Right lobe of liver (tissue), 6 donors: ENCODE measurements around the gene LYSMD1. TPM values are rescaled to one million over a fixed set of nuclear protein-coding genes. Genes with fewer than 3 reads are reported as not detected.

ENCODE experiments used
- ATAC-seq, 4 donors: fragments of 200-7000 bp; cut with Tn5 transposase; one replicate each; pipeline ENCODE4 v1.9.1; 2020; ENCODE audit warnings: mild to moderate bottlenecking in 4 of 4, moderate library complexity in 4 of 4
- DNase-seq, 3 donors: peaks; one replicate each; pipeline ENCODE4 v3.0.0-alpha.2; 2020
- H3K27ac ChIP-seq, 3 donors: fragments of 200-600 bp; one replicate each; pipeline ENCODE4 v1.8.0; 2022
- H3K27me3 ChIP-seq, 2 donors: fragments of 200-600 bp; one replicate each; pipeline ENCODE4 v1.8.0; 2022
- H3K36me3 ChIP-seq, 4 donors: fragments of 200-600 bp; sonication (generic) in 1 of 4; one replicate each; pipeline versions ENCODE4 v1.5.1 to v1.8.0; 2017 to 2022; ENCODE audit warnings: control low read depth in 1 of 4
- H3K4me1 ChIP-seq, 4 donors: fragments of 200-600 bp; sonication (generic) in 1 of 4; one replicate each; pipeline versions ENCODE4 v1.5.1 to v1.8.0; 2017 to 2022; ENCODE audit warnings: control low read depth in 1 of 4
- H3K4me3 ChIP-seq, 3 donors: fragments of 200-600 bp; one replicate each; pipeline ENCODE4 v1.8.0; 2022
- H3K9me3 ChIP-seq, 4 donors: fragments of 200-600 bp; sonication (generic) in 1 of 4; one replicate each; pipeline versions ENCODE4 v1.5.1 to v1.8.0; 2017 to 2022; ENCODE audit warnings: control low read depth in 1 of 4
- POLR2A ChIP-seq: fragments of 450-650 bp; IDR thresholded peaks from one replicate; pipeline ENCODE4 v1.6.1; 2017; ENCODE audit warnings: antibody characterized with exemption, mild to moderate bottlenecking
- WGBS: methylation state at CpG from one replicate; pipeline ENCODE4 v1.1.6; 2018; ENCODE audit warnings: low coverage, low lambda C conversion rate; ENCODE audit not compliant: insufficient coverage; ENCODE audit errors: missing lambda C conversion rate; 5-methylcytosine and 5-hydroxymethylcytosine counted together
- intact Hi-C, 2 donors: fragments of 100-400 bp; cut with DNase I; formaldehyde crosslinking; loops; one replicate each; pipeline versions ENCODE4 v1.11.2 to v1.14.1; 2022
- total RNA-seq, 6 experiments: library from RNA; depleted of rRNA in 2 of 6; stranded (reverse); fragments of >200 nt in 2 of 6; fragmentation: NEBNext Ultra II Directional in 3 of 6; extraction: Animal tissue kit (Norgen Biotek cat#: 25700) in 3 of 6; gene quantifications; one replicate each; pipeline versions ENCODE4 v1.1.0 to v1.2.4, GENCODE V29; 2016 to 2023
- TF ChIP-seq, protein P1 (sequence below), 4 donors: fragments of 200-600 bp in 3 of 4; fragments of 450-650 bp in 1 of 4; IDR thresholded peaks; one replicate each; pipeline versions ENCODE4 v1.5.1 to v1.8.0; 2016 to 2022; ENCODE audit warnings: antibody characterized with exemption in 4 of 4, mild to moderate bottlenecking in 2 of 4
- donor health status: DM: no; HTN: yes; CAD: no.
- donor health status: DM: no; HTN: no; CAD: no.
- donor health status: DM: no; HTN: no; CAD: no.
- donor health status: DM: no; HTN: yes; CAD: no.
- donor health status: DM: no; HTN: yes; CAD: no.

LYSMD1 gene
- total RNA-seq, 6 experiments from 2014 or later, result 2.7 to 6.4 (median 4.5) TPM

DNA sequence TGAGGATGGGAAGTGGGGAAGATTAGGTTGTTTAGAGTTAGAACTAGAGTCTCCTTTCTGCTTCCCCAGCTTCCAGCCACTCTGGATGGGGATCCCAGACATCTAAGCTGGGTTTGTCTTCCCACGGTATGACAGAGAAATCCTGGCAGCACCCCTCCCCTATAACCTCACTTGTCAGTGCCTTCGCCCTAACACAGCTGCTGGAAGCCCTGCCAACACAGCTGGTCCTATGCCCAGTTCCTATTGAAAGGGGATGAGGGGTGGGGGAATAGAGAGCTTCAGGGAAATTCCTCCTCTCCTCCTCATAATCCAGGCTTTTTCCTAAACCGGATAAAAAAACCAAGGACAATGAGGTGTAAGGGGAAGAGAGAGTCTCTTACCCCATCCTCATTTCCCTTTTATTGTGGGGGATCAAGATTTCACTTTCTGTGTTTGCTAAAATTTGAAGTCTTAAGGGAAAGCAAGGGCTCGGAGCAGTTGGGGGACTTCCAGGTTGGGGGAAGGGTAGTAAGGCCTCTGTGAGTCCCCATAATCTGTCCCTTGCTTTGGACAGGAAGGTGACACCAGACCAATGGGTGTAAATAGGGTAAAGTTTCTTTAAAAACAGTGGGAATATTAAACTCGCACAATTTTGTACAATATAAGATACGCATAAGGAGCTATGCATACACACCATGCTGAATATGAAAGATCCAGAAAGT lies 9.5 kb upstream of the LYSMD1 start:
- H3K36me3 ChIP-seq, result peaks cover 0 to 49% (median 14%) of the 10 kb centered on the region in 4 donors
- no peak overlapping the region for H3K27ac ChIP-seq

DNA sequence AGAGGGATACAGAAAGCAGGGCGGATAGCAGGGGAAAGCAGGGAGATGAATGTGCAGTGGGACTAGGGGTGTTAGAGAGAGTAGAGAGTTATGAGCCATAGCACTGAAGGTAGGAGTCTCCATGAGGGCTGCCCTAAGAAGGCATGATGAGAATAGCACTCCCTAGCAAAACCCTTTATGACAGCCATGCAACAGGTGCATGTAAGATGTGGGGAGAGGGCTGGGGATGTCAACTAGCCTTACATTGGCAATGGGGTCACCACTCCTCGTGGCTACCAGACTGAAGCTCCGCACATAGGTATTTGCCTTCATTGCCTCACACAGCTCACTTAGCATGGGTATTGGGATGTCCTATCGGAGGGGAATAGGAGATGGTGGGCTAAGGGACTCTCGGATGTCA lies 5.5 kb upstream of the LYSMD1 start:
- intact Hi-C loops, result no loop called here
- Histone ChIP-seq H3K36me3 (peaks cover 0 to 24% (median 5%) of the 10 kb centered on the region in 4 donors), H3K9me3 (no peaks in the 10 kb centered on the region), H3K27ac (no peak overlapping the region), H3K4me3 (no peak overlapping the region), H3K27me3 (no peaks in the 10 kb centered on the region), H3K4me1 (peaks cover 0 to 7% (median 3%) of the 10 kb centered on the region in 4 donors)
- WGBS, result 83% methylated on average over 1 of the region's 5 CpGs
- no peak for ATAC-seq
- TF ChIP-seq POLR2A, result no peak
- no peak for DNase-seq

More for the DNA sequence above, 9.5 kb upstream of the LYSMD1 start:
- intact Hi-C loops, result no loop called here
- 67% methylated on average over 5 of the region's 6 CpGs for WGBS
- no peak for ATAC-seq
- H3K27me3 ChIP-seq, result no peaks in the 10 kb centered on the region
- no peaks in the 10 kb centered on the region for H3K4me1 ChIP-seq
- no peak overlapping the region for H3K4me3 ChIP-seq
- H3K9me3 ChIP-seq, result no peaks in the 10 kb centered on the region
- TF ChIP-seq, protein P1, sequence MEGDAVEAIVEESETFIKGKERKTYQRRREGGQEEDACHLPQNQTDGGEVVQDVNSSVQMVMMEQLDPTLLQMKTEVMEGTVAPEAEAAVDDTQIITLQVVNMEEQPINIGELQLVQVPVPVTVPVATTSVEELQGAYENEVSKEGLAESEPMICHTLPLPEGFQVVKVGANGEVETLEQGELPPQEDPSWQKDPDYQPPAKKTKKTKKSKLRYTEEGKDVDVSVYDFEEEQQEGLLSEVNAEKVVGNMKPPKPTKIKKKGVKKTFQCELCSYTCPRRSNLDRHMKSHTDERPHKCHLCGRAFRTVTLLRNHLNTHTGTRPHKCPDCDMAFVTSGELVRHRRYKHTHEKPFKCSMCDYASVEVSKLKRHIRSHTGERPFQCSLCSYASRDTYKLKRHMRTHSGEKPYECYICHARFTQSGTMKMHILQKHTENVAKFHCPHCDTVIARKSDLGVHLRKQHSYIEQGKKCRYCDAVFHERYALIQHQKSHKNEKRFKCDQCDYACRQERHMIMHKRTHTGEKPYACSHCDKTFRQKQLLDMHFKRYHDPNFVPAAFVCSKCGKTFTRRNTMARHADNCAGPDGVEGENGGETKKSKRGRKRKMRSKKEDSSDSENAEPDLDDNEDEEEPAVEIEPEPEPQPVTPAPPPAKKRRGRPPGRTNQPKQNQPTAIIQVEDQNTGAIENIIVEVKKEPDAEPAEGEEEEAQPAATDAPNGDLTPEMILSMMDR (IDR thresholded peaks at IDR 0.05), result no peak
- TF ChIP-seq POLR2A, result no peak
- no peak for DNase-seq

- peak overlapping the region in 1 of 3 donors; percentile 51 for H3K4me3 ChIP-seq
- intact Hi-C loops, result no loop called here
Observed at GRCh38 chr1:151167116-151167515, 1.4 kb upstream of the LYSMD1 start.

GRCh38 chr1:151166505-151166956 lies 829 bp upstream of the LYSMD1 start:
- Histone ChIP-seq H3K27me3 (no peaks in the 10 kb centered on the region), H3K9me3 (no peaks in the 10 kb centered on the region), H3K27ac (no peak overlapping the region), H3K4me3 (peak overlapping the region; percentile 51 to 72 (median 70)), H3K4me1 (peaks cover 0 to 15% (median 7%) of the 10 kb centered on the region in 4 donors), H3K36me3 (peaks cover 0 to 21% (median 4%) of the 10 kb centered on the region in 4 donors)
- 3% methylated on average over 15 of the region's 15 CpGs for WGBS
- no peak for ATAC-seq
- DNase-seq, result no peak
- intact Hi-C loops, result no loop called here
- TF ChIP-seq POLR2A, result no peak
- TF ChIP-seq, protein P1 (IDR thresholded peaks at IDR 0.05), result no peak

More at GRCh38 chr1:151167116-151167515, 1.4 kb upstream of the LYSMD1 start:
- ATAC-seq (no peak), DNase-seq (no peak)
- peaks cover 0 to 15% (median 7%) of the 10 kb centered on the region in 4 donors for H3K4me1 ChIP-seq
- H3K36me3 ChIP-seq, result peaks cover 0 to 15% (median 4%) of the 10 kb centered on the region in 4 donors
- no peaks in the 10 kb centered on the region for H3K9me3 ChIP-seq
- H3K27me3 ChIP-seq, result no peaks in the 10 kb centered on the region
- no peak for TF ChIP-seq POLR2A
- TF ChIP-seq, protein P1 (IDR thresholded peaks at IDR 0.05), result no peak
- no peak overlapping the region for H3K27ac ChIP-seq
- WGBS, result 96% methylated on average over 4 of the region's 6 CpGs

- Histone ChIP-seq H3K27me3 (no peaks in the 10 kb centered on the region), H3K9me3 (no peaks in the 10 kb centered on the region), H3K4me3 (peak overlapping the region; percentile 51 to 72 (median 70)), H3K27ac (peak overlapping the region; percentile 35 to 76 (median 63)), H3K36me3 (peaks cover 0 to 32% (median 11%) of the 10 kb centered on the region in 4 donors), H3K4me1 (peaks cover 0 to 15% (median 7%) of the 10 kb centered on the region in 4 donors)
- DNase-seq (peak in 1 of 3 donors; percentile 64), ATAC-seq (peak; percentile 30 to 53 (median 45))
- intact Hi-C loops, result no loop called here
- TF ChIP-seq, protein P1 (IDR thresholded peaks at IDR 0.05), result no peak
- no peak for TF ChIP-seq POLR2A
- 4% methylated on average over 11 of the region's 15 CpGs for WGBS
Observed at GRCh38 chr1:151165281-151165737, 393 bp downstream of the LYSMD1 start.
